Stimulated activated CD8-positive, alpha-beta memory T cell treated with anti-CD3 and anti-CD28 coated beads, Interleukin-7, amount 100 ng/mL, for 24 hours (primary cell): ENCODE results near the gene ILKAP.

Experiments used
- DNase-seq: peaks from one replicate; pipeline ENCODE4 v3.0.0-alpha.2; 2020; ENCODE audit warnings: low read depth

Gene ILKAP

GRCh38 chr2:238203094-238203972 is at the start of gene ILKAP:
Gene ILKAP (minus strand): TSS chr2:238203695. CDS start chr2:238203553, 142 bp downstream.
- peak; percentile 81 for DNase-seq

GRCh38 chr2:238252766-238253630 is 49.5 kb upstream of the ILKAP start:
- no peak for DNase-seq

- DNase-seq = no peak
These were observed 48.5 kb upstream of the ILKAP start for GRCh38 chr2:238251986-238252385.

GRCh38 chr2:238251331-238251730 is 47.8 kb upstream of the ILKAP start:
- DNase-seq = no peak

- DNase-seq = no peak
These were observed 47.4 kb upstream of the ILKAP start for GRCh38 chr2:238250896-238251295.

GRCh38 chr2:238247841-238248453 is 44.5 kb upstream of the ILKAP start:
- no peak for DNase-seq

GRCh38 chr2:238247002-238247822 is 43.7 kb upstream of the ILKAP start:
- no peak for DNase-seq

- no peak for DNase-seq
These were observed 40.7 kb upstream of the ILKAP start for GRCh38 chr2:238244151-238244550.

- no peak for DNase-seq
These were observed 40.1 kb upstream of the ILKAP start for GRCh38 chr2:238243496-238244076.

GRCh38 chr2:238242731-238243495 is 39.4 kb upstream of the ILKAP start:
- no peak for DNase-seq

GRCh38 chr2:238241970-238242369 is 38.5 kb upstream of the ILKAP start:
- DNase-seq = no peak

GRCh38 chr2:238240757-238241711 is 37.5 kb upstream of the ILKAP start:
- no peak for DNase-seq

- DNase-seq = peak; percentile 59
These were observed 36.6 kb upstream of the ILKAP start, which contains the start of gene HES6 for GRCh38 chr2:238239863-238240756. Gene HES6 (minus strand): TSS chr2:238240038. CDS start chr2:238239905, 133 bp downstream.

GRCh38 chr2:238239543-238239862 is 36.0 kb upstream of the ILKAP start:
- DNase-seq = no peak

- no peak for DNase-seq
These were observed 35.5 kb upstream of the ILKAP start for GRCh38 chr2:238238766-238239542.

GRCh38 chr2:238238311-238238765 is 34.8 kb upstream of the ILKAP start:
- no peak for DNase-seq

- DNase-seq = no peak
These were observed 34.1 kb upstream of the ILKAP start for GRCh38 chr2:238237431-238238135.
